Loucy (cell line): ENCODE data around the gene CDH13.

Experiments
- H2AFZ ChIP-seq: fragments of 200-600 bp; sonication (generic); 2 replicates; pipeline ENCODE4 v1.6.0; 2016; ENCODE audit warnings: antibody characterized with exemption, mild to moderate bottlenecking, low read length, moderate library complexity
- H3F3A ChIP-seq: fragments of 200-600 bp; 2 replicates; pipeline ENCODE4 v1.6.0; 2016; ENCODE audit warnings: antibody characterized with exemption, low read depth, mild to moderate bottlenecking
- H3K27me3 ChIP-seq: fragments of 200-600 bp; sonication (generic); 2 replicates; pipeline ENCODE4 v1.6.1; 2014; ENCODE audit warnings: low read length, mild to moderate bottlenecking; ENCODE audit not compliant: insufficient read depth, poor library complexity, severe bottlenecking
- H3K36me3 ChIP-seq: fragments of 200-600 bp; sonication (generic); 2 replicates; pipeline ENCODE4 v1.6.1; 2016; ENCODE audit warnings: low read length; ENCODE audit not compliant: insufficient read depth
- H3K4me1 ChIP-seq: fragments of 200-600 bp; sonication (generic); 2 replicates; pipeline ENCODE4 v1.5.1; 2014; ENCODE audit warnings: low read length, mild to moderate bottlenecking; ENCODE audit not compliant: insufficient read depth, poor library complexity, severe bottlenecking
- H3K4me2 ChIP-seq: fragments of 200-600 bp; sonication (generic); 2 replicates; pipeline ENCODE4 v1.6.0; 2014; ENCODE audit warnings: antibody characterized with exemption, low read length, low read depth, mild to moderate bottlenecking; ENCODE audit not compliant: poor library complexity, severe bottlenecking
- H3K4me3 ChIP-seq: fragments of 200-600 bp; sonication (generic); 2 replicates; pipeline ENCODE4 v1.5.1; 2014; ENCODE audit warnings: low read length, mild to moderate bottlenecking, mixed read lengths; ENCODE audit not compliant: poor library complexity, severe bottlenecking
- H3K79me2 ChIP-seq: fragments of 200-600 bp; sonication (generic); 2 replicates; pipeline ENCODE4 v1.6.1; 2014; ENCODE audit warnings: low read length; ENCODE audit not compliant: insufficient read depth
- H3K9ac ChIP-seq: fragments of 200-600 bp; sonication (generic); 2 replicates; pipeline ENCODE4 v1.6.0; 2014; ENCODE audit warnings: mild to moderate bottlenecking, low read depth, low read length, moderate library complexity; ENCODE audit not compliant: poor library complexity, severe bottlenecking
- H3K9me2 ChIP-seq: fragments of 200-600 bp; sonication (generic); replicated peaks from 2 replicates; pipeline ENCODE4 v1.6.1; 2016; ENCODE audit warnings: low read depth, low read length, mixed read lengths
- H3K9me3 ChIP-seq: fragments of 200-600 bp; sonication (generic); 2 replicates; pipeline ENCODE4 v1.6.1; 2014; ENCODE audit warnings: mild to moderate bottlenecking, antibody characterized with exemption, low read length, low read depth; ENCODE audit not compliant: insufficient read depth
- H4K20me1 ChIP-seq: fragments of 200-600 bp; sonication (generic); 2 replicates; pipeline ENCODE4 v1.6.0; 2014; ENCODE audit warnings: antibody characterized with exemption, low read length, mild to moderate bottlenecking; ENCODE audit not compliant: insufficient read depth, poor library complexity, severe bottlenecking
- EZH2phosphoT487 ChIP-seq: fragments of 200-600 bp; IDR thresholded peaks from 2 replicates; pipeline ENCODE4 v1.6.1; 2018; ENCODE audit warnings: antibody characterized with exemption, mild to moderate bottlenecking, moderate library complexity, borderline replicate concordance
- TF ChIP-seq, protein P1 (sequence below): fragments of 200-600 bp; sonication (generic); conservative IDR thresholded peaks from 2 replicates; pipeline ENCODE4 v1.5.1; 2014; ENCODE audit warnings: mild to moderate bottlenecking, antibody characterized with exemption, low read length

Gene CDH13

DNA sequence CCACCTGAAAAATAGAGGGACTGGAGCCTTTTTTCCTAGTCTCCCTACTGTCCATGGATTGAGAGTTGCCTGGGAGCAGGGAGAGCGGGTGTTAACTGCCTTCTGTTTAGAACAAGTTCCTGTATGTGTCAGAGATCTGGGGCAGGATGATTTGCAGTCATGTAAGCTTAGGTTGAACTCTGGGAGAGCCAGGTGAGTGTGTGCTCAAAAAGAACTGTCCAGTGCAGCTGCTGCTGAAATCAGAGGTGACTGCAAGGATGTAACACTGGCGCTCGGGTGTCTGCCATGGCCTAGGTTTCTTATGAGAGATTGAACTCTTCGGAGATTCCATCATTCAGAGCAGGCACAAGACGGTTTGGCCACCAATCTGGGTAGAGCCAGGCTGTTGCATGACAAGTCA, 432.5 kb downstream of the CDH13 start:
- H3K4me2 ChIP-seq, result no peak overlapping the region
- 0 out of 2 replicates have a peak, but pooled peaks cover 3% of the 10 kb centered on the region for H3K9me3 ChIP-seq
- no peaks in the 10 kb centered on the region for H3K9me2 ChIP-seq
- no peaks in the 10 kb centered on the region for H3K36me3 ChIP-seq
- H3K4me3 ChIP-seq, result no peak overlapping the region
- H4K20me1 ChIP-seq, result no peaks in the 10 kb centered on the region
- no peak overlapping the region for H3K9ac ChIP-seq
- H3K4me1 ChIP-seq, result no peaks in the 10 kb centered on the region
- no peaks in the 10 kb centered on the region for H3K27me3 ChIP-seq
- no peaks in the 10 kb centered on the region for H3F3A ChIP-seq
- TF ChIP-seq, protein P1, sequence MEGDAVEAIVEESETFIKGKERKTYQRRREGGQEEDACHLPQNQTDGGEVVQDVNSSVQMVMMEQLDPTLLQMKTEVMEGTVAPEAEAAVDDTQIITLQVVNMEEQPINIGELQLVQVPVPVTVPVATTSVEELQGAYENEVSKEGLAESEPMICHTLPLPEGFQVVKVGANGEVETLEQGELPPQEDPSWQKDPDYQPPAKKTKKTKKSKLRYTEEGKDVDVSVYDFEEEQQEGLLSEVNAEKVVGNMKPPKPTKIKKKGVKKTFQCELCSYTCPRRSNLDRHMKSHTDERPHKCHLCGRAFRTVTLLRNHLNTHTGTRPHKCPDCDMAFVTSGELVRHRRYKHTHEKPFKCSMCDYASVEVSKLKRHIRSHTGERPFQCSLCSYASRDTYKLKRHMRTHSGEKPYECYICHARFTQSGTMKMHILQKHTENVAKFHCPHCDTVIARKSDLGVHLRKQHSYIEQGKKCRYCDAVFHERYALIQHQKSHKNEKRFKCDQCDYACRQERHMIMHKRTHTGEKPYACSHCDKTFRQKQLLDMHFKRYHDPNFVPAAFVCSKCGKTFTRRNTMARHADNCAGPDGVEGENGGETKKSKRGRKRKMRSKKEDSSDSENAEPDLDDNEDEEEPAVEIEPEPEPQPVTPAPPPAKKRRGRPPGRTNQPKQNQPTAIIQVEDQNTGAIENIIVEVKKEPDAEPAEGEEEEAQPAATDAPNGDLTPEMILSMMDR, result no peak
- no peak for TF ChIP-seq EZH2phosphoT487
- no peaks in the 10 kb centered on the region for H3K79me2 ChIP-seq
- H2AFZ ChIP-seq, result no peak overlapping the region

DNA sequence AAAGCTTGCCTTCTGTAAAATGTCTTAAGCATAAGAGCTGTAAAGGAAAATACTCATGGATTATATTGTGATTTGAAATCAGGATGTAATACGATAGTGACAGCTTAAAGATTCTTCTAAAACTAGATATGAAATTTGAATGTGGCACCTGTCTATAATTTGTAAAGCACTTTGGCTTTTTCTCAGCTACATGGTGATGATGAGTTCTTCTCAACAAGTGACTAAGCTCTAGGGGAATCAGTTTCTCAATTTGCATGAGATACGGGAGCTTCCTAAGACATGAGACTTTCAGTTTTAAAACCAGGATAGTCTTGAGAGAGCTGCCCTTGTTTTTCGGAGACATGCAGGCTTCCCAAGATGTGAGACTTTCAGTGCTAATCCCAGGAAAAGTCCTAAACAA, 439.2 kb downstream of the CDH13 start:
- Histone ChIP-seq H3F3A (no peaks in the 10 kb centered on the region), H2AFZ (no peak overlapping the region), H4K20me1 (no peaks in the 10 kb centered on the region), H3K9me3 (peaks cover 3% of the 10 kb centered on the region; the same call in 1 of the 2 replicates), H3K9me2 (no peaks in the 10 kb centered on the region), H3K79me2 (no peaks in the 10 kb centered on the region), H3K27me3 (no peaks in the 10 kb centered on the region), H3K36me3 (no peaks in the 10 kb centered on the region), H3K4me3 (no peak overlapping the region), H3K4me1 (no peaks in the 10 kb centered on the region), H3K4me2 (no peak overlapping the region), H3K9ac (no peak overlapping the region)
- TF ChIP-seq, protein P1, result no peak
- no peak for TF ChIP-seq EZH2phosphoT487

DNA sequence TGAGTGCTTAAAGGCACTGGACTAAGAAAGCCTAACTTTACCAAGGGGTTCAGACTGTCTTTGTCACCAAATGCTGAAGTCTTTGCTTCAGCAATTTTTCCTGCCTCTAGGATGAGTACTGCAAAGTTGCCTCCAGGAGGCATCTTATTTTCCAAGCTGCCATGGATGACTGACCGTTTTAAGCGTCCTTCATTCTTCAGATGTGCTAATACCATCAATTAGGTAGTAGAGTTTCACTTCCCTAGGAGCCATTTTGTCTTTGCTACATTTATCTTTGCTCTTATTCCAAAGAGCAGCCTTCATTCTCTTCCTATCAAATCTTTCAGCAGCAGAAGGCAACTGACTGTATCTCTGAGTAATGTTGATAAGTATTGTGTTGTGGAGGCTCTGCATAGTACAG, 440.1 kb downstream of the CDH13 start:
- Histone ChIP-seq H3K4me3 (no peak overlapping the region), H3K27me3 (no peaks in the 10 kb centered on the region), H3K4me1 (no peaks in the 10 kb centered on the region), H2AFZ (no peak overlapping the region), H3K79me2 (no peaks in the 10 kb centered on the region), H4K20me1 (no peaks in the 10 kb centered on the region), H3K36me3 (no peaks in the 10 kb centered on the region), H3K9me2 (no peaks in the 10 kb centered on the region), H3K9me3 (peaks cover 3% of the 10 kb centered on the region; the same call in 1 of the 2 replicates), H3K9ac (no peak overlapping the region), H3F3A (no peaks in the 10 kb centered on the region), H3K4me2 (no peak overlapping the region)
- TF ChIP-seq, protein P1, result no peak
- no peak for TF ChIP-seq EZH2phosphoT487
